ENCODE results near the gene BABAM2.

Gene BABAM2

DNA sequence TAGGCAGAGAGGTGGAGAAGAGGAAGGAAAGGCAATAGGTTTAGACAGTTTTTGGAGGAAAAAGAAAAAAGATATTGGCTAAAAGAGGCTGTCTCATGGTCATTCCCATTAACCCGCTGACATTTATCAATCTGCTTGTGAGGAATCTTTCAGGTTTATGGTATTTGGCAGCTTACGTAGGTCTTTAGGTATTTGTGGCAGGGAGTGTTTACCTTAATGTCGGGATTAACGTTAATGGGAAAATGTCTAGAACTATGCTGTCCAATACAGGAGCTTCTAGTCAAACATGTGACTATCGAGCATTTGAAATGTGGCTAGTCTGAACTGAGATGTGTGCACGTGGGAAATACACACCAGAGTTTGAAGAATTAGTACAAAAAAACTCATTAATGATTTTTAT lies 144.2 kb downstream of the BABAM2 start:
- no peak for DNase-seq (ENCODE audit: low read depth)

DNA sequence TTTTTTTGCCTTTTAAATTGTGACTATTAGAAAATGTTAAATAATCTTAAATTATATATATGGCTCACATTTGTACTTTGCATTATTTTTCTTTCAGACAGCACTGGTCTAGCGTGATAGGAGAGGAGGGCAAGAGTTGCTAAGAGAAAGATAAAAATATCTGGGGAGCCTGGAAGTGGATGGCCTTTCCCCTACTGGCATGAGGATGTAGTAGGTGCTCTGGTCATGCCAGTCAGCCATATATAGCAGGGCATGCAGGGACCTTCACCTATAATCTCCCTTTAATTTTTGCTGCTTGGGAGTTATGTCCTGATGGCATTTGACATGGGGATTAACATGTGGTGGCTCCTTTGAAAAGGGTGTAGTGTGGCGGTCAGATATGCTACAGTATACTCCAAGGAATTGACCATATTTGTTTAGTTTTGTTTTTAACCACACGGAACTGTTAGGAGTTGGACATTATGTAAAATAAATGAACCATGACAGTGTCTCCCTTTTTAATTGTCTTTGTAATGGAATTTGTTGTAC lies 144.7 kb downstream of the BABAM2 start:
- DNase-seq (ENCODE audit: low read depth) = no peak

DNA sequence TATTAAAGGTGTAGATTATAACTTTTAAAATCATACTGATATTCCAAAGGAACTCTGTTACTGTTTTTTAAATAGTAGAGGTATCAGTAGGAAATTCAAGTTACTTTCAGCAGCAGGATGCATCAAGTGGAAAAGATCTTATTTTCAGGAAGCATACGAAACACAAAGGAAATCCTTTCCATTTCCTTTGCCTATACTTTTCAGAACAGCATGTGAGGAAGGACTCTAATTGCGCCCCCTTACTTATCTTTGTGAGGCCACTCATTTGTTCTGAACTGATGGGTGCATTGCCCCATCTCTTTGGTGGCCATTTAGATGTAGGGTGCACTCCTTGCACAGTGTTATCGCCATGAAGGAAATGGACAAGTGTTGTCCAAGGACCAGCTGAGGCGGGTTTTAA lies 145.3 kb downstream of the BABAM2 start:
- no peak for DNase-seq (ENCODE audit: low read depth)

DNA sequence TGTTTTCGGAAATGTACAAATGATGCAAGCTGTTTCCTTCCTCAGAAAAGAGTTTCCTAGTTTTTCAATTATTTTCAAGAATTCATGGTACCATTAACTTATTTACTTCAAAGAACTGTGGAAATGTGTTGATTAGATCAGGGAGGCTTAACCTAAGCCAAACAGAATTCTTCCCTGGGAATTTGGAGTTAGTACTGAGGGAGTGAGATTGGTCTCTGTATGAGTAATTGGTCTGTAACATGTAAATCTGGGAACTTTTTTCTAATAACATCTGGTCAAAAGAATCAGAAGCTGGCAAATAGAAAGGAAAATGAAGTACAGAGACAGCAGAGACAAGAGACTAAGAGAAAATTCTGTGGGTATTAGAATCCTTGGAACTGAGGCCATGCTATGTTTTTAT lies 145.8 kb downstream of the BABAM2 start:
- DNase-seq (ENCODE audit: low read depth) = no peak

DNA sequence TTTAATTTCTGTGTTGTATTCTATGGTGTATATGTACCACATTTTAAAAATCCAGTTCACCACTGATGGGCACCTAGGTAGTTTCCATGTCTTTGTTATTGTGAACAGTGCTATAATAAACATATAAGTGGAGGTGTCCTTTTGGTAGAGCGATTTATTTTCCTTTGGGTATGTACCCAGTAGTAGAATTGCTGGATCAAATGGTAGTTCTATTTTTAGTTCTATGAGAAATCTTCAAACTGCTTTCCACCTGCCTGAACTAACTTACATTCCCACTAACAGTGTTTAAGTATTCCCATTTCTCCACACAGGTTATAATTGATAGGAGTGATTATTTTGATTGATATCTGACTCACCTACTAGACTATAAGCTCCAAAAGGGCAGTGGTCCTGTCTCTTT lies 148.2 kb downstream of the BABAM2 start:
- DNase-seq (ENCODE audit: low read depth) = no peak

DNA sequence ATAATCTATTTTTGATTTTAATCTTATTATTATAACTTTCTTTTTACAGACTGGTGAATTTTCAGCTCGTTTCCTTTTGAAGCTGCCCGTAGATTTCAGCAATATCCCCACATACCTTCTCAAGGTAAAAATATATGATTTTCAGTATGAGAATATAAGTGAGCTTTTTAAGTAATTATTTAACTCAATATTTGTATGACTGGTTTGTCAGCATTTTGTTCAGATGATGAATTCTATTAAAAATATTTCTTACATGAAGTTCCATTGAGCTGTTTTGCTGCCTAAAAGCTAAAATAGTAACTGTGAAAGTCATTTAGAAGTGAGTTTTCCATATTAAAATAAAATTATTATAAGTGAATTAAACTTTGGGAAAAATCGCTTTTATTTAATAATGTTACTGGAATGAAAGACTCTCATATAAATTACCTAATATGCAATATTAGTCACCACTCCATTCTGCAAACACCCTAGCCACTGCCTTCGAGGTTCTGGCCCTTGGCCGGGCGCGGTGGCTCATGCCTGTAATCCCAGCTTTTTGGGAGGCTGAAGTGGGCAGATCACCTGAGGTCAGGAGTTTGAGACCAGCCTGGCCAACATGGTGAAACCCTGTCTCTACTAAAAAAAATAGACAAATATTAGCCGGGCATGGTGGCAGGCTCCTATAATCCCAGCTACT lies 155.3 kb downstream of the BABAM2 start:
- no peak for DNase-seq (ENCODE audit: low read depth)

DNA sequence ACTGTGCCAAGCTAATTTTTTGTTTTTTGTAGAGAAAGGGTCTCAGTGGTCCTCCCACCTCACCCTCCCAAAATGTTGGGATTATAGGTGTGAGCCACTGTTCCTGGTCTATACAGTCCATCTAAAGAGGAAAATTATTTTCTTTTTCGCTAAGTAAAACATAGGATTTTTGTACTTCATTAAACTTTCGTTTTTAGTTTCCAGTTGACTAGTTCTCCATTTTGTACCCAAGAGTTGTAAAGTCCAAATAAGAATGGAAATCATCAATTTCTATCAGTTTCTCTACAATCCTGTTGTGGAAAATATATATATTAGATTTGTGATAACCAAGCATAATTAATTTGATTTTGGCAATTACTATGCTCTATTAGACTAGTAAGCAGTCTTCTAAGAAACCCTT lies 156.4 kb downstream of the BABAM2 start:
- DNase-seq (ENCODE audit: low read depth) = no peak

DNA sequence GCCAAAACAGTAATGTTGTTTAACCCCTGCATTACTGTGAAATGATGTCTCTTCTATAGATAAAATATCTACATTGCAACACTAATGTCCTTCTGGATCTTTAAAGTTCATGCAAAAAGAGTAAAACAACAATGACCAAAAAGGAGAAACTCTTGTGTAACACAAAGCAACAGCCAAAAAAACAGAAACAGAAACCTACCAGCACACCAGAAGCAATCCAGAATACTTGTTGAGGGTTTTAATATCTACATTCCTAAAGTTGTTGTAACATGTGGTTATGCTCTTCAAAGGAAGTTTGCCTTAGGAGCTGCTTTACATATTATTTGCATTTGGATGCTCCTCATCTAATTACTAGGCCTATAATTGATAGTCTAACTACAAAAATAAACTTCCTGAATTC lies 157.2 kb downstream of the BABAM2 start:
- no peak for DNase-seq (ENCODE audit: low read depth)

DNA sequence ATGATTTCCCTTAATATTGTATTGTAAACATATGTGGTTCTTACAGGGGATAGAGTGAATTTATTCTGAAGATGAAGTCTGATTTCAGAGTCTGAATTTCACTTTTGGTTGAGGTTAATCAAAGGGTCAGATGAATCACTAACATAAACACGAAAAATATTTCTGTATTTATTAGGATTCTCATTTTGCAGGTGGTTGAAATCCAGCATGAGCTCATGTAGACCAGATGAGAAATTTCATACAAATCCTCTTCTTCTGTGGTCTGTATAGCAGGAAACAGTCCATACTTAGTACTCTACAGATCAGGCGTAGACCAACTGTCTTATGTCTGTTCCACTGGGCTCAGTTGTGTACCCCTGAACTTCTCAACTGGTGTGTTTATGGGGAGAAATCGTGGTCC lies 157.8 kb downstream of the BABAM2 start:
- DNase-seq (ENCODE audit: low read depth) = no peak

DNA sequence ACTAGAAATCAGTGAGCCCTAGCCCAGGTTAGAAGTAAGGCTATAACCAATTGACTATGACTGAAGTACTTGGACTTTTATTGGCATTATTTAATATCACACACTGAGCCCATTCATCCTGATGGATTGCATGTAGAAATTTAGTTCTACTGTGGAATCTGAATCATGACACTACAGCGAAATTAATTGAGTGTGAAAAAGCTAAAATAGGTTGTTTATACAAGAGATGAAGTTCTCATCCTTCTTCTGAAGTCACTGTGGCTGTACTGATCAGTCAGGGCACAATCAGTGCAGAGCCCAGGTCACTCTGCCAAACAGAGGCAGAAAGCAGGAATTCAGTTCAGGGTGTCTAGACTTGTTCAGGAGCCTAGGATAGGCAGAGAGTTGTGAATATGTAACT lies 158.9 kb downstream of the BABAM2 start:
- no peak for DNase-seq (ENCODE audit: low read depth)

DNA sequence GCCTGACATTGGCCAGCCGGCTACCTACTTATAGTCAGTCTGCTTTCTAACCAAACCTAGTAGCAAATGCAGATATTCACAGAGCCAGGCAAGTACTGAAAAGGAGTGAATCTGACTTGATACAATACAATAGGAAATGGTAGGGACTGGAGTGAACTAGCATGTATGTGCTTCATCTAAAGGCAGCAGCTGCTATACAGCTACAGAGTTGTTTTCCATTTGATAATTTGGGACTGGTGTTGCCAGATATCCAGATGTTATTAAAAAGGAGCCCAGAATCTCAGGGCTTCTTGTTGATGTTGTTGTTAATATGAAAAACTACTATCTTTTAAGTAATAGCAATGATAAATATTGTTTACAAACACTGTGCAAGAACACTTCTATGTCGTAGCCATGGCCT lies 159.4 kb downstream of the BABAM2 start:
- DNase-seq (ENCODE audit: low read depth) = no peak

DNA sequence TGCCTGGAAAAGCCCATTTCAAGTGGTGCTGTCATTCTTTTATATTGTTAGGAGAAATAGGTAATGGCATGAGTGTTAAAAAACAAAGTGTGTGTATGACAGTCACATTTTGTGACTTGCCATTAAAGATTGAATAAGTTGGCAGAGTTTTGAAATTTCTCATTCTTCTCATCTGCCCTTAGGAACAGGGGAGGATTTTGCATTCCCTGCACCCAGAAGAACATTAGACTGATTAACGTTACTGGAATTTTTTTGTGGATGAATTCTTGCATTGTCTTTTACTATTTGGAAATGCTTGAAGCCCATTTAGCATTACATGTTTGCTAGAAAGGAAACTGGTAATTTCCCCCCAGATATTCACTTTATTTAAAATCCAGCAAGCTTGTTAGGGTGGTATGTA lies 162.2 kb downstream of the BABAM2 start:
- no peak for DNase-seq (ENCODE audit: low read depth)

DNA sequence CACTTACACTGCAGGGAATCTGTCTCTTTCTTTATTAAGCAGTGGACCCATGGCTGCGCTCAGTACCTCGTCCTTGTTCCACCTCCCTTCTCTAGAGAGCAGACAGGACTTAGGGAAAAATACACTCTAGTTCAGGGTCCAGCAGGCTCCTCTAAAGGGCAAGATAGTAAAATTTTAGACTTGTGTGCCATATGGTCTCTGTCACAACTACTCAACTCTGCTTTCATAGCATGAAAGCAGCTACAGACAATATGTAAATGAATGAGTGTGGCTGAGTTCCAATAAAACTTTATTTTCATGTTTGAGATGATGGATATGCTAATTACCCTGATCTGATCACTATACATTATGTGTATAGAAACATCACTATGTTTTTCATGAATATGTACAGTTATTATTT lies 163.1 kb downstream of the BABAM2 start:
- no peak for DNase-seq (ENCODE audit: low read depth)

DNA sequence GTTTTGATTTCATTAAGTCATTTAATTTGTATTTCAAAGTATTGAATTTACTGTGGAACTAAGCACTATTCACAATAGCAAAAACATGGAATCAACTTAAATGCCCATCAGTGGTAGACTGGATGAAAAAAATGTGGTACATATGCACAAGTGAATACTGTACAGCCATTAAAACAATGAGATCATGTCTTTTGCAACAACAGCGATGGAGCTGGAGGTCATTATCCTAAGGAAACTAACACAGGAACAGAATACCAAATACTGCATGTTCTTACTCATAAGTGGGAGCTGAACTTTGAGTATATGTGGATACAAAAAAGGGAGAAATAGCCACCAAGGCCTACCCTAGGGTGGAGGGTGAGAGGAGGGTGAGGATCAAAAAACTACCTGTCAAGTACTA lies 164.4 kb downstream of the BABAM2 start:
- no peak for DNase-seq (ENCODE audit: low read depth)

DNA sequence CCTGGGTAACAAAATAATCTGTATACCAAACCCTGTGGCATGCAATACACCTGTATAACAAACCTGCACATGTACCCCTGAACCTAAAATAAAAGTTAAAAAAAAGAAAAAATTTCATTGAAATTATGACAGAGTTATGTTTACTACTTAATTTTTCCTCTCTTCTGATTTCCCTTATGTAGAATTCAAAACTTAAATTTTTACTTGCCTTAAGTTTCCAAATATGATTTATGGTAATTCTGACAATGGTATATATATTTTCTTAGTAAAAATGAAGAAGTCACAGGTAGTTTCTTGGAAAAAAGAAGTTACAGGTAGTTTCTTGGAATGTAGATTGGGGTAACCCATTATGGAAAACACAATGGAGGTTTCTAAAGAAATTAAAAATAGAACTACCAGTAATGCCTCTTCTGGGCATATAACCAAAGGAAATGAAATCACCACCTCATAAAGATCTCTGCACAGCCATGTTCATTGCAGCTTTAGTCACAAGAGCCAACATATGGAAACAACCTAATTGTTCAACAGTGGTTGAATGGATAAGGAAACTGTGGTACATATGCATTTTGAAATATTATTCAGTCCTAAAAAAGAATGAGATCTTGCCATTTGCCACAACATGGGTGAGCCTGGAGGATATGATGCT lies 164.9 kb downstream of the BABAM2 start:
- no peak for DNase-seq (ENCODE audit: low read depth)

DNA sequence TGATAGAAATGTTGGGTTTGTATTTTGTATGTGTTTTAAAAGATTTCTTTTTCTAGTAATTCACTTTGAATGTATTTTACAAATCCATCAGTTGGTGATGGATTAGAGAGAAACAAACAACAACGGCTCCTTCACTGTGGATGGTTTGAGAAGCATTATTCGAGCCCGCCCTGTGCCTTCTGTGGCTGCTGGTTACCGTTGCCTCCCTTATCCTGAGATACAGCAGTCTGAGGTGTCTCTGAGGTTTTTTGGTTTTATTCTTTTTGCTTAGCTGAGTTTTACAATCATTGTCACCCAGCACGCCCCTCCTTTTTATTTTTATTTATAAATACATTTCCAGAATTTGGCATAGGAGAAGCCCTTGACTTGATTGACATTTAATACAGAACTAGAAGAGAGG lies 168.3 kb downstream of the BABAM2 start:
- DNase-seq (ENCODE audit: low read depth) = no peak

DNA sequence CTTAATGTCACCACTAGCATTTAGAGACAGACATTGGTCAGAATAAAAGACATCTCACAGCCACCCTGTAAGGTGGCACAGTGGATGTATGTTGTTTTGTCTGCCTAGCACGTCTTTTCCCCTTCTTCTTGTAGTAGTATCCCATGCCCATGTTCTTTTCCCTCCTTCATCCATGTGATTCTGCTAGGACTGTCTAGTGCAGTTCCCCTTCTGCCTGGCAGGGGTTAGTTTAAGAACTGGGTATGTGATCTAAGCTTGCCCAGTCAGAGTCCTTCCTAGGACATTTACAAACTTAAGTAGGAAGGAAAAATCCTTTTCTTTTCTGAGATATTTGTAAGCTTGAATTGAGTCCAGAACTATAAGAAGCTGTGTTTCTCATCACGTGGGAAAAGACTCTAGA lies 172.3 kb downstream of the BABAM2 start:
- no peak for DNase-seq (ENCODE audit: low read depth)

DNA sequence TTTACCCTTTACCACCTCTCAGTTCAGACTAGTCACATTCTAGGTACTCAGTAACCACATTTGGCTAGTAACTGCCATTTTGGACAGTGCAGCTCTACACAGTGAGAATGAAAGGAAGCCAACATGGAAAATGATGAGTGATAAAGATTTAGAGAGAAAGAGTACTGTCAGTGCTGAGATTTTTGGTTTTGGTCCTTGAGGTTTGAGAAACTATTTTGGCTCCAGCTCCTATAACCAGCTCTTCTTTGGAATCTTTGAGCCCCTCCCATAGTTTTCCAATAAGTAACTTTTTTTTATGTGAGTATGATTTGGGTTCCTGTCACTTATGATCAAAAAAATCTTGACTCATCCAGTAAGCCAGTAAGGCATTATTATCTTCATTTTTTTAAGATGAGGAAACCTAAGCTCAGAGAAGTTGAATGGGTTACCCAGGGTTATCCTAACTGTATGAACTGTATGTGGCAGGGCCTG lies 173.0 kb downstream of the BABAM2 start:
- DNase-seq (ENCODE audit: low read depth) = no peak

DNA sequence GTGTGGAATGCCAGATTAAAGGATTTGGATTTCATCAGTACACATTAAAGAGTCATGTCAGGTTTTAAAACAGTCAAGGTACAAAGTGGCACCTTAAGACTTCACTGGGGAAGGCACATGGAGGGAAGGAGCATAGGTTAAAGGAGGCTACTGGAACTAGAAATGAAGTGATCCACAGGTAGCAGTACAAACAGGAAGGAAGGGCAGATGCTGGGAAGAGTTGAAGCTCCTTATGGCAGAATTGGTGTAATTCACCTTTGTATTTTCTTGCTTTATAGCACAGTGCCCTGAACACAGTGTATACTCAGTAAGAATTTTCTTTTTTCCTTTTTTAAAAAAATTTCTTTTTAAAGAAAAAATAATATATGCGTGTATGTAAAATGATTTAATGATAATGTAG lies 177.1 kb downstream of the BABAM2 start:
- DNase-seq (ENCODE audit: low read depth) = no peak

DNA sequence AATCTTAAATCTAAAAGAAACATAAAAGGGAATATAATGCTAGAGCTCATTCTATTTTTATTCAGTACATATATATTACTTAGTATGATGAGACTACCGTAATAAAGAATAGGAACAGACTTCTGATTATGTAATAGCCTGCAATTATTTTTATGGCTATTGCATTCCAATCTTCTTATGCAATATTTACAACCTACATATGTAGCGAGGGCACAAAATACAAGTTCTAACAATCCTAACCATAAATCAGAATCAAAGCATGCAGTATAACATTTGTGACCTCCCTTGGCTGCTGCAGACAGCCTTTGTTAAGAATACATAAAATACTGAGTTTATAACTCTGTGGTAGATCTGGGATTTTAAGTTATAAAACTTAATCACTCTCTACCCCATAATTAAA lies 177.6 kb downstream of the BABAM2 start:
- no peak for DNase-seq (ENCODE audit: low read depth)

DNA sequence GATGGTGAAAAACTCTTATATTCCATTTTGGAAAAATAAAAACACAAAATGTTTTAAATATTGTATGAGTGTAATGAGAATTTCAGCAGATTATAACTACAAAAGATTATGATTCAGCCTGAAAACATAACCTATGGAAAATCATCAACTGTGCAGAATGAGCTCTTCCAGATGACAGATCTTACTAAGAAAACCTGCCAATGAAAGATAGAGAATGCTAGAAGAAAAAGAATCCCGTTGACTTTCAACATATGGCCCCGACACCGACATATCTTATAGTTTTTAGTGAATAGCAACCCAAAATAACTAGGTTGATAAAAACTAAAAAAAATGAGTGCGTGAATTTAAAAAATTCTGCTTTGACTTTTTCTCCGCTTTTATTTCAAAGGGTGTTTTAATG lies 178.0 kb downstream of the BABAM2 start:
- DNase-seq (ENCODE audit: low read depth) = no peak

DNA sequence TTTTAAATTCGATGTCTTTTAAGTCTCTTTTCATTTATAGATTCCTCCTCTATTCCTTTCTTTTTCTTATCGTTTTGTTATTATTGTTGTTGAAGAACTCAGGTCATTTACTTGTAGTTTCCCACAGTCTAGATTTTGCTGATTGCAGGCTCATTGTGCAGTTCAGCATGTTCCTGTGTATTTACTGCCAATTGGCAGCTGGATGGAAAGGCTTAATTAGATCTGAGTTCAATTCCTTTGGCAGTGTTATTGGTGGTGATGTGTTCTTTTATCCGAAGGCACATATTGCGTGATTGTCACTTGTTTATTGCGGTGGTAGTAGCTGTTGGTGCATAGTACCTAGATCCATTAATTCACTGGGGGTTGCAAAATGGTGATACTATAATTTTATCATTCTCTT lies 180.7 kb downstream of the BABAM2 start:
- DNase-seq (ENCODE audit: low read depth) = no peak

DNA sequence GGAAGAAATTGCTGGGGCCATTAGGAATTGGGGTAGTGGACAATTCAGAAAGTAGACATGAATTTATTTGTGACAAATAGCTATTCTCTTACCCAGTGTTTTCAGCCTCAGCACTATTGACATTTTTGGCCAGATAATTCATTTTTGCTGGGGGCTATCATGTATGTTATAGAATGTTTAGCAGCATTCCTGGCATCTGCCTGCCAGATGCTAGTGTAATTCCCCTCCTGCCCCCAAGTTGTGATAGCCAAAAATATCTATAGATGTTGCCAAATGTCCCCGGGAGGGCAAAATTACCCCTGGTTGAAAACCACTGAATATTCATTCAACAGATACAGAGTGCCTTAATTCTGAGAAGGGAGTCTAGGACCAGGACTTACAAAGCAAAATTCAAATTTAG lies 183.6 kb downstream of the BABAM2 start:
- no peak for DNase-seq (ENCODE audit: low read depth)

DNA sequence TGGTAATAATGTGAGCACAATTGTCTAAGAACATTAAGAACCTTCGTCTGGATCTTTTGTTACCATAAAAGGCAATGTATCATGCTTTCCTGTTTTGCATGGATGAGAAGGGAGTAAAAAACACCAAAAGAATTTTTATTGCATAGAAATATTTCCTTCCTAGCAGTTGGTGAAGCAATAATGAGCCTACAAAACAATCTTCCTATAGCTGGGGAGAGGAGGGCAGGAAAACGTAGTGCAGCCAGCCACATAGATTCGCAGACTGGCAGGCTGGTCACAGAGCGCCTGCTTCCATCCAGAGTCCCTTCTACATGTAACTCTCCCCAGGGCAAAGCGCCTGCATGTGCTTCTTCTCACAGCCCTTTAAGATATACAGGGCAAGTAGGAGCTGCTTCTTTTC lies 190.4 kb downstream of the BABAM2 start:
- DNase-seq (ENCODE audit: low read depth) = no peak

Data from CMK (cell line).